Naive thymus-derived CD8-positive, alpha-beta T cell (primary cell): ENCODE data around the gene CYP2R1. TPM values are rescaled to one million over a fixed set of nuclear protein-coding genes. Genes with fewer than 3 reads are reported as not detected.
A peak's percentile ranks its signal among the peaks of the same experiment; 100 is the strongest.

Experiments
- ATAC-seq, 2 donors: fragments of 150-1000 bp; cut with Tn5 transposase in 1 of 2; sonication (Bioruptor Pico), chemical (Tn5 transposase) in 1 of 2; 1 replicate in 1 of 2; 2 replicates in 1 of 2; pipeline ENCODE4 v1.10.0; 2021; ENCODE audit warnings: mild to moderate bottlenecking in 2 of 2, moderate library complexity in 2 of 2
- POLR2A ChIA-PET: fragments of 350-600 bp; sonication (Branson Sonifier 250); formaldehyde crosslinking; loops from one replicate; lab custom pipeline; 2021; ENCODE audit warnings: antibody characterized with exemption; lab: Charles Lee
- DNase-seq, 10 donors: peaks; one replicate each; pipeline versions ENCODE4 v3.0.0 to v3.0.0-alpha.2; 2020 to 2022
- H3K27ac Mint-ChIP-seq, 10 donors: one replicate each; pipeline ENCODE4 v1.8.0; 2020 to 2022; ENCODE audit warnings: mild to moderate bottlenecking in 10 of 10, mixed read lengths in 10 of 10, moderate library complexity in 4 of 10, inconsistent platforms in 1 of 10
- H3K27me3 Mint-ChIP-seq, 5 donors: one replicate each; pipeline ENCODE4 v1.8.0; 2021 to 2022; ENCODE audit warnings: mixed read lengths in 5 of 5
- H3K36me3 Mint-ChIP-seq, 3 donors: one replicate each; pipeline ENCODE4 v1.8.0; 2020 to 2022; ENCODE audit warnings: mixed read lengths in 3 of 3, mild to moderate bottlenecking in 2 of 3, inconsistent platforms in 1 of 3
- H3K4me1 Mint-ChIP-seq, 4 donors: one replicate each; pipeline ENCODE4 v1.8.0; 2021 to 2022; ENCODE audit warnings: mixed read lengths in 4 of 4
- H3K4me3 Mint-ChIP-seq, 10 donors: one replicate each; pipeline ENCODE4 v1.8.0; 2020 to 2022; ENCODE audit warnings: mild to moderate bottlenecking in 10 of 10, mixed read lengths in 10 of 10, moderate library complexity in 6 of 10, inconsistent platforms in 1 of 10
- H3K9me3 Mint-ChIP-seq, 9 donors: one replicate each; pipeline ENCODE4 v1.8.0; 2020 to 2022; ENCODE audit warnings: mixed read lengths in 9 of 9, mild to moderate bottlenecking in 3 of 9, inconsistent platforms in 1 of 9, moderate library complexity in 1 of 9
- polyA plus RNA-seq, 3 donors: library from polyadenylated mRNA; unstranded; fragments of 300-500 nt; fragmentation: Illumina TruSeq; gene quantifications; one replicate each; pipeline ENCODE4 v1.2.3, GENCODE V29; 2021
- total RNA-seq, 8 experiments: library from RNA in 2 of 8; stranded (reverse) in 2 of 8; gene quantifications; one replicate each; pipeline ENCODE4 v1.2.3 and lab custom pipeline; 2021 to 2026

Gene CYP2R1
- total and polyA plus RNA-seq, 5 experiments from 2014 or later, result 11.9 to 19.4 (median 14.7) TPM

GRCh38 chr11:14857621-14858020 is 34.4 kb downstream of the CYP2R1 start:
- no peaks in the 10 kb centered on the region for H3K27me3 Mint-ChIP-seq
- no peak overlapping the region for H3K4me3 Mint-ChIP-seq
- no peak for DNase-seq
- H3K36me3 Mint-ChIP-seq, result peaks cover 38 to 92% (median 59%) of the 10 kb centered on the region in 3 donors
- POLR2A ChIA-PET, result interaction anchor here (0.6 kb wide), 1 partner anchor 322 kb away, joined by 4 read pairs; no protein-coding TSS in a partner anchor
- peak overlapping the region in 9 of 10 donors; percentile 5 to 86 (median 59) for H3K27ac Mint-ChIP-seq
- H3K4me1 Mint-ChIP-seq, result peaks cover 13 to 52% (median 30%) of the 10 kb centered on the region in 4 donors
- H3K9me3 Mint-ChIP-seq, result peaks cover 0 to 8% (median 0%) of the 10 kb centered on the region in 9 donors
- ATAC-seq, result no peak

DNA sequence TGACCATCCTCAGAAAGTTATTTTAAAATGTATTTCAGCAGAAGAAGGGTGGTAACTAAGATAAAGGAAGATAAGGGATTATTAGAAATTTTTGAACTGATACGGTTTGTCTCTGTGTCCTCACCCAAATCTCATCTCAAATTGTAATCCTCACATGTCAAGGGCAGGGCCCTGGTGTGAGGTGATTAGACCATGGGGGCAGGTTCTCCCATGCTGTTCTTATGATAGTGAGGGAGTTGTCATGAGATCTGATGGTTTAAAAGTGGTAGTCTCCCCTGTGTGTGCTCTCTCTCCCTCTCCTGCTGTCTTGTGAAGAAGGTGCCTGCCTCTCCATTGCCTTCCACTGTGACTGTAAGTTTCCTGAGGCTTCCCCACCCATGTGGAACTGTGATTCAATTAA is 36.1 kb downstream of the CYP2R1 start:
- peaks cover 30 to 92% (median 56%) of the 10 kb centered on the region in 3 donors for H3K36me3 Mint-ChIP-seq
- no peaks in the 10 kb centered on the region for H3K27me3 Mint-ChIP-seq
- POLR2A ChIA-PET, result no interaction called here
- no peak overlapping the region for H3K4me3 Mint-ChIP-seq
- DNase-seq, result no peak
- peaks cover 16 to 47% (median 35%) of the 10 kb centered on the region in 4 donors for H3K4me1 Mint-ChIP-seq
- ATAC-seq, result no peak
- H3K27ac Mint-ChIP-seq, result peak overlapping the region; percentile 20 to 83 (median 74)
- H3K9me3 Mint-ChIP-seq, result peaks cover 0 to 3% (median 0%) of the 10 kb centered on the region in 9 donors

- Mint-ChIP-seq H3K36me3 (peaks cover 29 to 82% (median 51%) of the 10 kb centered on the region in 3 donors), H3K27ac (peak overlapping the region in 6 of 10 donors; percentile 25 to 83 (median 44)), H3K27me3 (no peaks in the 10 kb centered on the region), H3K4me3 (no peak overlapping the region), H3K4me1 (peaks cover 17 to 48% (median 33%) of the 10 kb centered on the region in 4 donors), H3K9me3 (peaks cover 0 to 3% (median 0%) of the 10 kb centered on the region in 9 donors)
- ATAC-seq, result no peak
- POLR2A ChIA-PET, result no interaction called here
- no peak for DNase-seq
These were observed 38.0 kb downstream of the CYP2R1 start for GRCh38 chr11:14854057-14854456.

- DNase-seq, result no peak
- Mint-ChIP-seq H3K36me3 (peaks cover 25 to 70% (median 48%) of the 10 kb centered on the region in 3 donors), H3K9me3 (peaks cover 0 to 3% (median 0%) of the 10 kb centered on the region in 9 donors), H3K4me1 (peaks cover 17 to 47% (median 31%) of the 10 kb centered on the region in 4 donors), H3K4me3 (peak overlapping the region in 1 of 10 donors; percentile 4), H3K27ac (peak overlapping the region in 8 of 10 donors; percentile 3 to 82 (median 62)), H3K27me3 (no peaks in the 10 kb centered on the region)
- no peak for ATAC-seq
- POLR2A ChIA-PET, result no interaction called here
These were observed 39.4 kb downstream of the CYP2R1 start for GRCh38 chr11:14852571-14853177.

DNA sequence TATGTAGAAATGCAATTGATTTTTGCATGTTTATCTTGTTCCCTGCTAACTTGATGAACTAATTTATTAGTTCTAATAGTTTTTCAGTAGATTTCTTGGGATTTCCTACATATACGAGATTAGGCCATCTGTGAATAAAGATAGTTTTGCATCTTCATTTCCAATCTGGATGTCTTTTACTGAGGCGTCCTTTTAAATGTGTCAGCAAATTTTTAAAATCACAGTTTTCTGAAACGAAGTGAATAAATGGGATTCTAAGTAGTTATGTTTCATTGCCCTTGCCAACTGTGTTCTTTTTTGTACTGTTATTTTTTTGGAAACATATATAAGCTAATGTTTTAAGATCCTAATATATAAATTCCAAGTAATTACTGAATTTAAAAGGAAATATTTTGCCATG is 50.0 kb downstream of the CYP2R1 start:
- peaks cover 0 to 14% (median 5%) of the 10 kb centered on the region in 4 donors for H3K4me1 Mint-ChIP-seq
- no peaks in the 10 kb centered on the region for H3K27me3 Mint-ChIP-seq
- H3K4me3 Mint-ChIP-seq, result no peak overlapping the region
- H3K27ac Mint-ChIP-seq, result peak overlapping the region in 1 of 10 donors; percentile 6
- H3K9me3 Mint-ChIP-seq, result peaks cover 0 to 6% (median 0%) of the 10 kb centered on the region in 9 donors
- H3K36me3 Mint-ChIP-seq, result peaks cover 17 to 78% (median 64%) of the 10 kb centered on the region in 3 donors
- ATAC-seq, result no peak
- POLR2A ChIA-PET, result no interaction called here
- no peak for DNase-seq

GRCh38 chr11:14835496-14836492 is 56.2 kb downstream of the CYP2R1 start:
- no peak for ATAC-seq
- Mint-ChIP-seq H3K27me3 (no peaks in the 10 kb centered on the region), H3K27ac (peak overlapping the region in 3 of 10 donors; percentile 41 to 78 (median 76)), H3K36me3 (peaks cover 16 to 76% (median 60%) of the 10 kb centered on the region in 3 donors), H3K4me1 (peaks cover 0 to 14% (median 2%) of the 10 kb centered on the region in 4 donors), H3K9me3 (peaks cover 0 to 4% (median 0%) of the 10 kb centered on the region in 9 donors), H3K4me3 (no peak overlapping the region)
- POLR2A ChIA-PET, result no interaction called here
- no peak for DNase-seq

Other genes with a start within 250 kb of the CYP2R1 start
- 100 to 1,000 TPM; 228 to 240 TPM for gene PDE3B, start 248.4 kb downstream of the CYP2R1 start, total RNA-seq
- gene PDE3B, start 248.4 kb downstream of the CYP2R1 start, polyA plus RNA-seq, result 100 to 1,000 TPM in 1 of 3 donors, 10 to 100 TPM in 2; 59.2 to 127 (median 74.8) TPM
- gene CALCA, start 80.1 kb upstream of the CYP2R1 start, total RNA-seq, result not detected
- not detected for gene CALCA, start 80.1 kb upstream of the CYP2R1 start, polyA plus RNA-seq
- gene CALCB, start 181.4 kb upstream of the CYP2R1 start, total RNA-seq, result under 1 TPM; 0.47 to 0.62 TPM
- under 1 TPM; 0.09 to 0.57 (median 0.18) TPM for gene CALCB, start 181.4 kb upstream of the CYP2R1 start, polyA plus RNA-seq
- under 1 TPM; 0.16 to 0.60 TPM for gene INSC, start 222.7 kb upstream of the CYP2R1 start, total RNA-seq
- gene INSC, start 222.7 kb upstream of the CYP2R1 start, polyA plus RNA-seq, result not detected